Measurements from ENCODE around the gene RTN4. TPM values are rescaled to one million over a fixed set of nuclear protein-coding genes. Genes with fewer than 3 reads are reported as not detected.
A peak's percentile ranks its signal among the peaks of the same experiment; 100 is the strongest.

Gene RTN4
- total and polyA plus RNA-seq, 2 experiments from 2014 or later = 284 to 455 TPM

DNA sequence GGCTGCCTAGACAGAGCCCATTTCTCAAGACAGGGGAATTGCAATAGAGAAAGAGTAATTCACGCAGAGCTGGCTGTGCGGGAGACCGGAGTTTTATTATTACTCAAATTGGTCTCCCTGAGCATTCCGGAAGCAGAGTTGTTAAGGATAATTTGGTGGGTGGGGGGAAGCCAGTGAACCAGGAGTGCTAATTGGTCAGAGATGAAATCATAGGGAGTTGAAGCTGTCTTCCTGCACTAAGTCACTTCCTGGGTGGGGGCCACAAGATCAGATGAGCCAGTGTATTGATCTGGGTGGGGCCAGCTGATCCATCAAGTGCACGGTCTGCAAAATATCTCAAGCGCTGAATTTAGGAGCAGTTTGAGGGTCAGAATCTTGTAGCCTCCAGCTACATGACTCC, 84.8 kb downstream of the RTN4 start:
- H3K9me2 ChIP-seq (replicated peaks; ENCODE audit: insufficient read depth) = no peaks in the 10 kb centered on the region
- no peak for DNase-seq (ENCODE audit: low spot score)
- no peaks in the 10 kb centered on the region for H3K36me3 ChIP-seq (replicated peaks; ENCODE audit: insufficient read depth, low read depth)
- no peaks in the 10 kb centered on the region for H3K4me1 ChIP-seq (ENCODE audit: insufficient read depth)
- H3K4me3 ChIP-seq = no peak overlapping the region
- H2AFZ ChIP-seq = no peak overlapping the region
- WGBS (ENCODE audit: low lambda C conversion rate, missing lambda C conversion rate) = 92% methylated on average over 6 of the region's 6 CpGs
- no peaks in the 10 kb centered on the region for H3K9me3 ChIP-seq (ENCODE audit: low read depth)
- no peaks in the 10 kb centered on the region for H3K27me3 ChIP-seq
- no peak overlapping the region for H3K4me2 ChIP-seq
- H3K27ac ChIP-seq = no peak overlapping the region
- no peaks in the 10 kb centered on the region for H4K20me1 ChIP-seq (ENCODE audit: insufficient read depth, poor library complexity, severe bottlenecking)
- TF ChIP-seq EZH2 (IDR thresholded peaks at IDR 0.05; ENCODE audit: borderline replicate concordance) (no peak), CTCF (IDR thresholded peaks at IDR 0.05; ENCODE audit: poor library complexity) (no peak), EZH2phosphoT487 (IDR thresholded peaks at IDR 0.05; ENCODE audit: low read depth, severe bottlenecking, unreplicated experiment) (no peak)
- H3K79me2 ChIP-seq = no peaks in the 10 kb centered on the region

DNA sequence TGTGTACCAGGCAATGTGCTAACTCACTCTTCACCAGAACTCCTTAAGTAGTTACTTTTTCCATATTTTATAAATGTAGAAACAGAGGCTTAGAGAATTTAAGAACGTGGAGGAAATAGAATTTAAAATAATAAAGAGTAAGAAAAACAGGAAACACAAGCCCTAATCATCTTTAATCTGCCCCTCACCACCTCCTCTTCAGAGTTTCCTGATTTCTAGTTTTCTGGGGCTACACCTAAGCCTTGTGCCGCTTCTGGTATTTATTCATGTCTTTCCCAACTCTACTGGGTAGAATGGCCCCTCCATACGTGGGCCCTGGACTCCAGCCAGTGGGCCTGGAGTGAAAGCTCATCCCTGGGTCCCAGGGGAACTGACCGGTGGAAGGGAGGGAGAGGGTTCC, 85.4 kb downstream of the RTN4 start:
- no peak overlapping the region for H3K4me3 ChIP-seq
- no peak overlapping the region for H3K4me2 ChIP-seq
- no peaks in the 10 kb centered on the region for H3K4me1 ChIP-seq (ENCODE audit: insufficient read depth)
- H4K20me1 ChIP-seq (ENCODE audit: insufficient read depth, poor library complexity, severe bottlenecking) = no peaks in the 10 kb centered on the region
- no peaks in the 10 kb centered on the region for H3K79me2 ChIP-seq
- H2AFZ ChIP-seq = no peak overlapping the region
- H3K27me3 ChIP-seq = no peaks in the 10 kb centered on the region
- TF ChIP-seq CTCF (IDR thresholded peaks at IDR 0.05; ENCODE audit: poor library complexity) (no peak), EZH2phosphoT487 (IDR thresholded peaks at IDR 0.05; ENCODE audit: low read depth, severe bottlenecking, unreplicated experiment) (no peak), EZH2 (IDR thresholded peaks at IDR 0.05; ENCODE audit: borderline replicate concordance) (no peak)
- H3K36me3 ChIP-seq (replicated peaks; ENCODE audit: insufficient read depth, low read depth) = no peaks in the 10 kb centered on the region
- H3K9me2 ChIP-seq (replicated peaks; ENCODE audit: insufficient read depth) = no peaks in the 10 kb centered on the region
- DNase-seq (ENCODE audit: low spot score) = no peak
- H3K27ac ChIP-seq = no peak overlapping the region
- WGBS (ENCODE audit: low lambda C conversion rate, missing lambda C conversion rate) = 84% methylated on average over 4 of the region's 4 CpGs
- H3K9me3 ChIP-seq (ENCODE audit: low read depth) = no peaks in the 10 kb centered on the region

- H3K4me3 ChIP-seq = no peak overlapping the region
- no peaks in the 10 kb centered on the region for H3K9me2 ChIP-seq (replicated peaks; ENCODE audit: insufficient read depth)
- H4K20me1 ChIP-seq (ENCODE audit: insufficient read depth, poor library complexity, severe bottlenecking) = no peaks in the 10 kb centered on the region
- TF ChIP-seq EZH2phosphoT487 (IDR thresholded peaks at IDR 0.05; ENCODE audit: low read depth, severe bottlenecking, unreplicated experiment) (no peak), CTCF (IDR thresholded peaks at IDR 0.05; ENCODE audit: poor library complexity) (no peak), EZH2 (IDR thresholded peaks at IDR 0.05; ENCODE audit: borderline replicate concordance) (no peak)
- no peaks in the 10 kb centered on the region for H3K36me3 ChIP-seq (replicated peaks; ENCODE audit: insufficient read depth, low read depth)
- H3K9me3 ChIP-seq (ENCODE audit: low read depth) = no peaks in the 10 kb centered on the region
- no peaks in the 10 kb centered on the region for H3K27me3 ChIP-seq
- no peak overlapping the region for H2AFZ ChIP-seq
- DNase-seq (ENCODE audit: low spot score) = no peak
- no peaks in the 10 kb centered on the region for H3K79me2 ChIP-seq
- no peak overlapping the region for H3K27ac ChIP-seq
- H3K4me1 ChIP-seq (ENCODE audit: insufficient read depth) = no peaks in the 10 kb centered on the region
- 89% methylated on average over 8 of the region's 8 CpGs for WGBS (ENCODE audit: low lambda C conversion rate, missing lambda C conversion rate)
- no peak overlapping the region for H3K4me2 ChIP-seq
Measured at GRCh38 chr2:54964271-54964670, 86.0 kb downstream of the RTN4 start.

- Histone ChIP-seq H3K27ac (peak overlapping the region; percentile 37), H3K4me1 (ENCODE audit: insufficient read depth) (no peaks in the 10 kb centered on the region), H3K27me3 (no peaks in the 10 kb centered on the region), H3K4me2 (no peak overlapping the region), H3K9me2 (replicated peaks; ENCODE audit: insufficient read depth) (no peaks in the 10 kb centered on the region), H3K9me3 (ENCODE audit: low read depth) (no peaks in the 10 kb centered on the region), H2AFZ (no peak overlapping the region), H3K36me3 (replicated peaks; ENCODE audit: insufficient read depth, low read depth) (no peaks in the 10 kb centered on the region), H3K79me2 (no peaks in the 10 kb centered on the region), H3K4me3 (no peak overlapping the region), H4K20me1 (ENCODE audit: insufficient read depth, poor library complexity, severe bottlenecking) (no peaks in the 10 kb centered on the region)
- TF ChIP-seq EZH2 (IDR thresholded peaks at IDR 0.05; ENCODE audit: borderline replicate concordance) (no peak), EZH2phosphoT487 (IDR thresholded peaks at IDR 0.05; ENCODE audit: low read depth, severe bottlenecking, unreplicated experiment) (no peak), CTCF (IDR thresholded peaks at IDR 0.05; ENCODE audit: poor library complexity) (no peak)
- DNase-seq (ENCODE audit: low spot score) = no peak
- 89% methylated on average over 2 of the region's 2 CpGs for WGBS (ENCODE audit: low lambda C conversion rate, missing lambda C conversion rate)
Measured at GRCh38 chr2:54963476-54963875, 86.8 kb downstream of the RTN4 start.
